HG02885 (cell line): ENCODE data around the gene SLC22A4.

Source experiments
- ATAC-seq: cut with Tn5 transposase; IDR thresholded peaks from one replicate; pipeline ENCODE4 v1.9.1; 2021; ENCODE audit warnings: mild to moderate bottlenecking; ENCODE audit not compliant: unreplicated experiment, poor library complexity

The SLC22A4 gene

DNA sequence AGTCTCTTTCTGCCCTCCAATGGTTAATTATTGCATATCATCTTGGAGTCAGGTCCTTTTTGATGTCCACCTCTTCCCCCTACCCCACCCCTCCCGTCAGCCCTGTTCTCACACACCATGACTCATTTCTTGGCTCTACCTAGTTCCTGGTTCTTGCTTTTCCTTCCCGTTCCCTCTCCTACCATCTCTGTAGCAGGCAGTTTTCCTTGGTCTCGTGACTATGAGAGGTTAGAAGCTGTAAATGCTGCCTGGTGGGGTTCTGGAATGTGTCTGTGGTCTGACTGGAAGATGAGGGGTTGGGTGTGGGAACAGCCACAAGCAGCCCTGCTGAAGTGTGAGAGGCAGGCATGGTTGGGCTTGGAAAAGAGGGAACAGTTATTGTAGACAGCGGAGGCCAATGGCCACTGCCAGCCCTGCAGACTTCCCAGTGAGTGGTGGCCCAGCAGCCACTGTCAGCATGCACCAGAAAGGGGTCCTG, 93.5 kb downstream of the SLC22A4 start:
- no peak for ATAC-seq

- no peak for ATAC-seq
These were observed 94.3 kb downstream of the SLC22A4 start for GRCh38 chr5:132388244-132389050.

GRCh38 chr5:132389051-132389331, 94.8 kb downstream of the SLC22A4 start:
- no peak for ATAC-seq

DNA sequence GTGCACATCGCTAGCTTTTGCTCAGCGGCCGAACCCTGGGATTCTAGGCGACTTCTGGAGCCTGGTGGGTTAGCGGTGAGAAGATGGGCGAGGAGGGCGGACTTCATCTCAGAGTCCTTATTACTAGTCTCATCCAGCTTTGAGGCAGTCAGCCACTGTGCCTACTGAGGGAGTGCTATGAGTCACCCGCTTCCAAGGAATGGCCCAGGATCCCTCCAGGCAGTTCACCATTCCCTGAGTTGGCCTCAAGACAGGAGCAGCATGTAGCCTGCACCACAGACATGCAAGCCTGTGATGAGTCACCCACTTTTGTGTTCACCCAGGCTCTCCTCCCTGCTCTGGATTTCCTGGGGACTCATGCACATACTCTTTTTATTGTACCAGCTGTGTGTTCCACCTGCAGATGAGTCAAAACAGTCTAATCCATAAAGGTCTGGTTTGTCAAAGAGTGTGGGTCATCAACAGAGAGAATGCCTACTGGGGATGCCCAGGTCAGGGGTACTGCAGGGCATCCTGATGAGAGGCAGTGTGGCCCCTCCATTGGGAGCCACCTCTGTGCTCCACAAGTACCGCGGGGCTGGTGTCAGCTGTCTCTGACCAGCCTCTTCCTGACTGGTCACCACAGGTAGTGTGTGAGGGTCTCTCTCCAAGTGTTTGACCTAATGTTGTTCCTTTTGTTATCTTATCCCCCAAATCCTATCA, 95.5 kb downstream of the SLC22A4 start:
- ATAC-seq: no peak

DNA sequence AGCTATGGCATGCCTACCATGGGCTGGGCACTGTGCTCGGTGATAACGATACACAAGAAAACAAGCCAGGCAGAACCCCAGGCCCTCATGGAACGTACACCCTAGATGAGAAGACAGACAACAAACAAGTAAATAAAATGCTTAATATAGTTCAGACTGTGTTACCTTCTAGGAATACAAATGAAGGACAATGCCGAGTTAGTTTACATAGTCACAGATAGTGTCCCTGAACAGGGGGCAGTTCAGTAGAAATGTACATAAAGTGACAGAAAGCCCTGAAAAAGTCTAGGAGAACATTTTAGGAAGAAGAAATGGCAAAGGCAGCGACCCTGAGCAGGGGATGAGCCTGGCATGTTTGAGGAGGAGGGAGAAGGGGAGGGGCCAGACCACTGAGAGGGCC, 97.1 kb downstream of the SLC22A4 start:
- ATAC-seq: no peak

- ATAC-seq: no peak
These were observed 97.7 kb downstream of the SLC22A4 start for GRCh38 chr5:132391870-132392269.

GRCh38 chr5:132392411-132392810, 98.2 kb downstream of the SLC22A4 start:
- no peak for ATAC-seq

GRCh38 chr5:132392978-132393825, 99.0 kb downstream of the SLC22A4 start:
- ATAC-seq: no peak
